ENCODE results near the gene GCC2. TPM values are rescaled to one million over a fixed set of nuclear protein-coding genes. Genes with fewer than 3 reads are reported as not detected.

Gene GCC2
- polyA plus RNA-seq, 1 donor from 2014 or later = 23.6 TPM

DNA sequence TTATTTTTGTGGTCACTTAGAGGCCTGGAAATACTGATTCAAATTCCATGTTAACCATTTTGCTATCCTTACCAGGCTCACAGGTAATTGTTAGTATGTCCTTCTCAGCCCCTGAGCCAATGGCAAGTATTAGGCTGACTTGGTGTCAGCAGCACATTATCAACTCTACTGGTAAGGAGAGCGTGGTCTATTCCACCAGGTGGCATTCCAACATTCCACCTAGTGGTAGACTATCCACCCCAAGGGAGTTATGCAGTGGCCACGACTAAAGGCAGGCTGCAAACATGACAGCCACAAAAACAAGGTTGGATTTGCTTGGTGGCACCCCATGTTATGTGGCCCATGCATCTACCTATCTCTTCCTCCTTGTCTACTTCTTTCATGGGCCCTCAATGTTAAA, 31.8 kb upstream of the GCC2 start:
- TF ChIP-seq MXI1 (conservative IDR thresholded peaks at IDR 0.05; ENCODE audit: poor library complexity, severe bottlenecking) = no peak
- no peak for TF ChIP-seq TAF1 (IDR thresholded peaks at IDR 0.05; ENCODE audit: low read depth)
- no peak for TF ChIP-seq EZH2 (IDR thresholded peaks at IDR 0.05; ENCODE audit: borderline replicate concordance, insufficient read depth, low read length, poor library complexity, severe bottlenecking)
- no peak for TF ChIP-seq POLR2AphosphoS5 (IDR thresholded peaks at IDR 0.05)
- TF ChIP-seq, protein P1, sequence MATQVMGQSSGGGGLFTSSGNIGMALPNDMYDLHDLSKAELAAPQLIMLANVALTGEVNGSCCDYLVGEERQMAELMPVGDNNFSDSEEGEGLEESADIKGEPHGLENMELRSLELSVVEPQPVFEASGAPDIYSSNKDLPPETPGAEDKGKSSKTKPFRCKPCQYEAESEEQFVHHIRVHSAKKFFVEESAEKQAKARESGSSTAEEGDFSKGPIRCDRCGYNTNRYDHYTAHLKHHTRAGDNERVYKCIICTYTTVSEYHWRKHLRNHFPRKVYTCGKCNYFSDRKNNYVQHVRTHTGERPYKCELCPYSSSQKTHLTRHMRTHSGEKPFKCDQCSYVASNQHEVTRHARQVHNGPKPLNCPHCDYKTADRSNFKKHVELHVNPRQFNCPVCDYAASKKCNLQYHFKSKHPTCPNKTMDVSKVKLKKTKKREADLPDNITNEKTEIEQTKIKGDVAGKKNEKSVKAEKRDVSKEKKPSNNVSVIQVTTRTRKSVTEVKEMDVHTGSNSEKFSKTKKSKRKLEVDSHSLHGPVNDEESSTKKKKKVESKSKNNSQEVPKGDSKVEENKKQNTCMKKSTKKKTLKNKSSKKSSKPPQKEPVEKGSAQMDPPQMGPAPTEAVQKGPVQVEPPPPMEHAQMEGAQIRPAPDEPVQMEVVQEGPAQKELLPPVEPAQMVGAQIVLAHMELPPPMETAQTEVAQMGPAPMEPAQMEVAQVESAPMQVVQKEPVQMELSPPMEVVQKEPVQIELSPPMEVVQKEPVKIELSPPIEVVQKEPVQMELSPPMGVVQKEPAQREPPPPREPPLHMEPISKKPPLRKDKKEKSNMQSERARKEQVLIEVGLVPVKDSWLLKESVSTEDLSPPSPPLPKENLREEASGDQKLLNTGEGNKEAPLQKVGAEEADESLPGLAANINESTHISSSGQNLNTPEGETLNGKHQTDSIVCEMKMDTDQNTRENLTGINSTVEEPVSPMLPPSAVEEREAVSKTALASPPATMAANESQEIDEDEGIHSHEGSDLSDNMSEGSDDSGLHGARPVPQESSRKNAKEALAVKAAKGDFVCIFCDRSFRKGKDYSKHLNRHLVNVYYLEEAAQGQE (IDR thresholded peaks at IDR 0.05; ENCODE audit: borderline replicate concordance) = no peak
- TF ChIP-seq EP300 (conservative IDR thresholded peaks at IDR 0.05; ENCODE audit: poor library complexity, severe bottlenecking) = no peak
- TF ChIP-seq, protein P2, sequence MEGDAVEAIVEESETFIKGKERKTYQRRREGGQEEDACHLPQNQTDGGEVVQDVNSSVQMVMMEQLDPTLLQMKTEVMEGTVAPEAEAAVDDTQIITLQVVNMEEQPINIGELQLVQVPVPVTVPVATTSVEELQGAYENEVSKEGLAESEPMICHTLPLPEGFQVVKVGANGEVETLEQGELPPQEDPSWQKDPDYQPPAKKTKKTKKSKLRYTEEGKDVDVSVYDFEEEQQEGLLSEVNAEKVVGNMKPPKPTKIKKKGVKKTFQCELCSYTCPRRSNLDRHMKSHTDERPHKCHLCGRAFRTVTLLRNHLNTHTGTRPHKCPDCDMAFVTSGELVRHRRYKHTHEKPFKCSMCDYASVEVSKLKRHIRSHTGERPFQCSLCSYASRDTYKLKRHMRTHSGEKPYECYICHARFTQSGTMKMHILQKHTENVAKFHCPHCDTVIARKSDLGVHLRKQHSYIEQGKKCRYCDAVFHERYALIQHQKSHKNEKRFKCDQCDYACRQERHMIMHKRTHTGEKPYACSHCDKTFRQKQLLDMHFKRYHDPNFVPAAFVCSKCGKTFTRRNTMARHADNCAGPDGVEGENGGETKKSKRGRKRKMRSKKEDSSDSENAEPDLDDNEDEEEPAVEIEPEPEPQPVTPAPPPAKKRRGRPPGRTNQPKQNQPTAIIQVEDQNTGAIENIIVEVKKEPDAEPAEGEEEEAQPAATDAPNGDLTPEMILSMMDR (IDR thresholded peaks at IDR 0.05; ENCODE audit: poor library complexity, severe bottlenecking) = no peak
- TF ChIP-seq RAD21 (conservative IDR thresholded peaks at IDR 0.05) = no peak
- no peak for TF ChIP-seq SMC3 (conservative IDR thresholded peaks at IDR 0.05; ENCODE audit: poor library complexity)
- no peaks in the 10 kb centered on the region for H3K9me2 ChIP-seq (ENCODE audit: insufficient read depth, low read length)
- no peaks in the 10 kb centered on the region for H3K9me3 ChIP-seq (ENCODE audit: low read length)
- no peak overlapping the region for H3K9ac ChIP-seq (ENCODE audit: low read length)
- no peaks in the 10 kb centered on the region for H3F3A ChIP-seq (ENCODE audit: insufficient read depth, low read length, poor library complexity, severe bottlenecking)
- H3K27ac ChIP-seq (ENCODE audit: low read length) = no peak overlapping the region
- H3K79me2 ChIP-seq (replicated peaks; ENCODE audit: insufficient read depth, low read length) = no peaks in the 10 kb centered on the region
- H2AFZ ChIP-seq (ENCODE audit: low read depth, low read length) = no peak overlapping the region
- H3K27me3 ChIP-seq (ENCODE audit: insufficient read depth, low read depth, low read length) = no peaks in the 10 kb centered on the region
- H3K4me3 ChIP-seq (ENCODE audit: low read length) = no peak overlapping the region
- H3K4me2 ChIP-seq (ENCODE audit: low read length) = no peak overlapping the region
- H3K36me3 ChIP-seq (ENCODE audit: insufficient read depth, low read length) = no peaks in the 10 kb centered on the region
- no peaks in the 10 kb centered on the region for H4K20me1 ChIP-seq (ENCODE audit: insufficient read depth)

DNA sequence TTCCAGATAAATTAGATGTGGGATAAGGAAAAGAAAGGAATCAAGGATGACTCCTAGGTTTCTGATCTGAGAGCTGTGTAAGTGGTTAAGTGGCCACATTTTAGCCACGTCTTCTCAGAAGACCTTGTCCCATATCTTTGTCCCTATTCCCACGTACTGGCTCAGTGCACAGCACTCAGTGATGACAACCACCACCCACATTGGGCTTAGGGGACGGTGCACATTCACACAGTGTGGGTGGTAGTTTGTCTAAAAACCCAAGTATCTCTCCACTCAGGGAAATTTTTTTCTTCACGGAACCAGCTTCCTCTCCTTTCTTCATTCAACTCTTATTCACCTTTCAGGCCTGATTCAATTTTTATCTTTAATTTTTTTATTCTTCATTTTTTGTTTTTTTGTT, 30.6 kb upstream of the GCC2 start:
- Histone ChIP-seq H3K27ac (ENCODE audit: low read length) (no peak overlapping the region), H3K27me3 (ENCODE audit: insufficient read depth, low read depth, low read length) (no peaks in the 10 kb centered on the region), H3K9me3 (ENCODE audit: low read length) (no peaks in the 10 kb centered on the region), H3K9ac (ENCODE audit: low read length) (no peak overlapping the region), H3K79me2 (replicated peaks; ENCODE audit: insufficient read depth, low read length) (no peaks in the 10 kb centered on the region), H3K4me3 (ENCODE audit: low read length) (no peak overlapping the region), H3K9me2 (ENCODE audit: insufficient read depth, low read length) (no peaks in the 10 kb centered on the region), H4K20me1 (ENCODE audit: insufficient read depth) (no peaks in the 10 kb centered on the region), H3K4me2 (ENCODE audit: low read length) (no peak overlapping the region), H3K36me3 (ENCODE audit: insufficient read depth, low read length) (no peaks in the 10 kb centered on the region), H3F3A (ENCODE audit: insufficient read depth, low read length, poor library complexity, severe bottlenecking) (no peaks in the 10 kb centered on the region), H2AFZ (ENCODE audit: low read depth, low read length) (no peak overlapping the region)
- TF ChIP-seq, protein P2 (IDR thresholded peaks at IDR 0.05; ENCODE audit: poor library complexity, severe bottlenecking) = no peak
- TF ChIP-seq, protein P1 (IDR thresholded peaks at IDR 0.05; ENCODE audit: borderline replicate concordance) = no peak
- TF ChIP-seq EZH2 (IDR thresholded peaks at IDR 0.05; ENCODE audit: borderline replicate concordance, insufficient read depth, low read length, poor library complexity, severe bottlenecking) = no peak
- TF ChIP-seq EP300 (conservative IDR thresholded peaks at IDR 0.05; ENCODE audit: poor library complexity, severe bottlenecking) = no peak
- no peak for TF ChIP-seq POLR2AphosphoS5 (IDR thresholded peaks at IDR 0.05)
- no peak for TF ChIP-seq MXI1 (conservative IDR thresholded peaks at IDR 0.05; ENCODE audit: poor library complexity, severe bottlenecking)
- no peak for TF ChIP-seq SMC3 (conservative IDR thresholded peaks at IDR 0.05; ENCODE audit: poor library complexity)
- TF ChIP-seq RAD21 (conservative IDR thresholded peaks at IDR 0.05) = no peak
- TF ChIP-seq TAF1 (IDR thresholded peaks at IDR 0.05; ENCODE audit: low read depth) = no peak

All from neural cell (in vitro differentiated cells).